AG04450 (cell line): ENCODE data around the gene HAUS2. TPM values are rescaled to one million over a fixed set of nuclear protein-coding genes. Genes with fewer than 3 reads are reported as not detected.
A peak's percentile ranks its signal among the peaks of the same experiment; 100 is the strongest.

Source experiments
- CTCF ChIA-PET: fragments of 300-600, 350-600 bp; formaldehyde crosslinking; extraction: SDS; loops from one replicate; lab custom pipeline; 2022; ENCODE audit warnings: antibody characterized with exemption, inconsistent platforms; lab: Charles Lee
- POLR2A ChIA-PET: fragments of 350-600 bp; formaldehyde crosslinking; extraction: SDS; loops from one replicate; lab custom pipeline; 2021; ENCODE audit warnings: antibody characterized with exemption, inconsistent platforms; lab: Yijun Ruan, JAX
- DNase-seq: peaks from one replicate; pipeline ENCODE4 v3.0.0-alpha.2; 2011; ENCODE audit warnings: low read depth, low spot score
- H3K27ac ChIP-seq: one replicate; pipeline ENCODE4 v1.5.1; 2012; ENCODE audit warnings: low read depth, low read length, control low read depth
- H3K27me3 ChIP-seq: one replicate; pipeline ENCODE4 v1.6.0; 2012; ENCODE audit warnings: low read length; ENCODE audit not compliant: control insufficient read depth, insufficient read depth
- H3K4me3 ChIP-seq: 2 replicates; pipeline ENCODE4 v1.5.1; 2011; ENCODE audit warnings: mild to moderate bottlenecking, low read depth, low read length, control low read depth
- H3K9me3 ChIP-seq: 2 replicates; pipeline ENCODE4 v1.5.1; 2012; ENCODE audit warnings: low read length; ENCODE audit not compliant: control insufficient read depth, insufficient read depth
- polyA plus RNA-seq: library from polyadenylated mRNA; depleted of rRNA; stranded (reverse); fragments of >200 nt; gene quantifications from 2 replicates; pipeline ENCODE4 v1.2.3, GENCODE V29; 2011
- TF ChIP-seq, protein P1 (sequence below): IDR thresholded peaks from 2 replicates; pipeline ENCODE4 v1.5.1; 2011; ENCODE audit warnings: low read depth, low read length, control low read depth, inconsistent platforms

The HAUS2 gene
- polyA plus RNA-seq, 1 experiment, result 30.6 TPM

DNA sequence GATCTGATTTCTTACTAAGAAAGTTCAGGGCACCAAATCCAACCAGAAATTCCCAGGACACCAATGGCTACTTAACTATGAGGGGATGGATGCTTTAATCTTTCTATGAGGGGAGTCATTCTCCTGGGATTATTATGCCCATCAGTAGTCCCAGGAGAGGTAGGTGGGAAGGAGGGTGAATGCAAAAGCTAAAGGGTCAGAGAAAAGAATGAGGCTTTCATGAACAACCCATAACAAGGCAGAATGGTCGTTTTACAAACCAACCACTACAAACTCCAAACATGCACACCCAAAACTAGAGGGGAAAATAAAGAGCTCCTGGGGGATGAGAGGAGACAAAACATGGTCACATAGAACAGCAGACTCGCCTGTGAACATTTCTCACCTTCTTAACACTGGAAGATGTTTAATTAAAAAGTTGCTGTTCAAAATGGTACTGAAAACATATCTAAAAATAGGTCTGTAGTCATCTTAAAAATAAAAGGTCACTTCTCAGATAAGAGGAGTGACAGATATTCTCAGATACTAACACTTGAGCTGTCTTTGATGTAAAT lies 30.4 kb downstream of the HAUS2 start:
- H3K27ac ChIP-seq, result no peak overlapping the region
- H3K9me3 ChIP-seq, result no peaks in the 10 kb centered on the region; the same call in 1 of the 2 replicates
- DNase-seq, result no peak
- H3K27me3 ChIP-seq, result no peaks in the 10 kb centered on the region
- ChIA-PET CTCF (interaction anchor here (0.7 kb wide), 1 partner anchor 343 kb away, joined by 5 read pairs; no protein-coding TSS in a partner anchor), POLR2A (no interaction called here)
- TF ChIP-seq, protein P1, sequence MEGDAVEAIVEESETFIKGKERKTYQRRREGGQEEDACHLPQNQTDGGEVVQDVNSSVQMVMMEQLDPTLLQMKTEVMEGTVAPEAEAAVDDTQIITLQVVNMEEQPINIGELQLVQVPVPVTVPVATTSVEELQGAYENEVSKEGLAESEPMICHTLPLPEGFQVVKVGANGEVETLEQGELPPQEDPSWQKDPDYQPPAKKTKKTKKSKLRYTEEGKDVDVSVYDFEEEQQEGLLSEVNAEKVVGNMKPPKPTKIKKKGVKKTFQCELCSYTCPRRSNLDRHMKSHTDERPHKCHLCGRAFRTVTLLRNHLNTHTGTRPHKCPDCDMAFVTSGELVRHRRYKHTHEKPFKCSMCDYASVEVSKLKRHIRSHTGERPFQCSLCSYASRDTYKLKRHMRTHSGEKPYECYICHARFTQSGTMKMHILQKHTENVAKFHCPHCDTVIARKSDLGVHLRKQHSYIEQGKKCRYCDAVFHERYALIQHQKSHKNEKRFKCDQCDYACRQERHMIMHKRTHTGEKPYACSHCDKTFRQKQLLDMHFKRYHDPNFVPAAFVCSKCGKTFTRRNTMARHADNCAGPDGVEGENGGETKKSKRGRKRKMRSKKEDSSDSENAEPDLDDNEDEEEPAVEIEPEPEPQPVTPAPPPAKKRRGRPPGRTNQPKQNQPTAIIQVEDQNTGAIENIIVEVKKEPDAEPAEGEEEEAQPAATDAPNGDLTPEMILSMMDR, result no peak
- no peak overlapping the region for H3K4me3 ChIP-seq

DNA sequence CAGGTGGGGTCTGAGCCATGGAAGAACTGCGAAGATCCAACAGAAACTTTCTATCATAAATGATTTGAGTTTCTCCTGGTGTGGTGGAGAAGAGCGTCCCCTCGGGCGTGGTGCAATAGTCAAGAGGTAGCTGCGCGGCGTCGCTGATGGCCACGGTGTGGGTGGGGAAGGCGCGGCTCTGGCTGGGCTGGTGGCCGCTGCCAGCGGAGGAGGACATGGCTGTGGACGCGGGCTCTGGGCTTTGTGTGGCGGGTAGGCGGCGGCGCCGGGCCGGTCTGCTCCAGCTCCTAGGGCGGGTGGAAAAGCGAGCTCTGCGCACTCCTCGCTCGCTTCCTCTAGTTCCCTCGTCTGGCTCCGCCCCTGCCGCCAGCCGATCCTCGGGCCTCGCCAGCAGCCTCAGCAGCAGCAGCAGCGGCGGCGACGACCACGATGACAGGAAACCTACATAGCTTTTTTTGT lies 32.7 kb downstream of the HAUS2 start:
- POLR2A ChIA-PET, result interaction anchor here (0.6 kb wide), 1 partner anchor 137 kb away, joined by 3 read pairs; no protein-coding TSS in a partner anchor
- Histone ChIP-seq H3K27ac (peak overlapping the region; percentile 39), H3K4me3 (peak overlapping the region; percentile 61), H3K9me3 (no peaks in the 10 kb centered on the region), H3K27me3 (no peaks in the 10 kb centered on the region)
- CTCF ChIA-PET, result interaction anchor here (1.1 kb wide), 1 partner anchor 11 kb away, joined by 3 read pairs; no protein-coding TSS in a partner anchor
- TF ChIP-seq, protein P1, result no peak
- DNase-seq, result no peak

DNA sequence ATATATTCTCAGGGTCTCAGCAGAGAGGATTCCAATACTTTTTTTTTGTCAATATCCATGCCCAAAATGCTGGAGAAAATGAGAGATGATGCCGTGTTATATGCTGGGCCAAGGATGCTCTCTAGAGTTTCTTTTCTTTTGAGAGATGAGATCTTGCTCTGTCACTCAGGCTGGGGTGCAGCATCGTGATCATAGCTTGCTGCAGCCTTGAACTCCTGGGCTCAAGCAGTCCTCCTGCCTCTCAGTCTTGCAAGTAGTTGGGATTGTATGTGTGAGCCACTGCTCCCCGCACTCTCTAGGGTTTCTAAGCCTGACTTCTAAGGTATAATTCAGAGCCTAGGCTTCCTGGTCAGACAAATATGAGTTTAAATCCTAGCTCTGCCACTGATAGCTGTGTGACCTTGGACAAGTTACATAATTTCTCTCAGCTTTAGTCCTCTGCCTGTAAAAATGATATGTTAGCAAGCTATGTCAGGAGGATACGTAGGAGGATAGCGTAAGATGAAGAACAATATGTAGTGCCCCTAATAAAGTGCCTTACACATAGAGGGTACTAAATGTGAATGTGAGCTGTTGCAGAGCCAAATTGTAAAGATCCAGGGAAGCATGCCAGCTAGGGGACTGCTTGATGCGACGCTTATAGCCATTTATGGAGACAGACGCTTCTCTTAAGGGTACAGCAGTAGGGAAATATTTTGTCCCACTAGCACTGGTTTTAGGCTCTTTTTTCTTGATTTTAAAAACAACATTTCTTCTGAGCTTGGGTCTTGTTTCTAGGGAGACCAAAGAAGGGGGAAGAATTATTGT lies 34.1 kb downstream of the HAUS2 start:
- ChIA-PET CTCF (interaction anchor here (1.1 kb wide), 1 partner anchor 9 kb away, joined by 3 read pairs; no protein-coding TSS in a partner anchor), POLR2A (no interaction called here)
- Histone ChIP-seq H3K27me3 (no peaks in the 10 kb centered on the region), H3K27ac (no peak overlapping the region), H3K4me3 (no peak overlapping the region), H3K9me3 (no peaks in the 10 kb centered on the region)
- no peak for DNase-seq
- TF ChIP-seq, protein P1, result no peak

DNA sequence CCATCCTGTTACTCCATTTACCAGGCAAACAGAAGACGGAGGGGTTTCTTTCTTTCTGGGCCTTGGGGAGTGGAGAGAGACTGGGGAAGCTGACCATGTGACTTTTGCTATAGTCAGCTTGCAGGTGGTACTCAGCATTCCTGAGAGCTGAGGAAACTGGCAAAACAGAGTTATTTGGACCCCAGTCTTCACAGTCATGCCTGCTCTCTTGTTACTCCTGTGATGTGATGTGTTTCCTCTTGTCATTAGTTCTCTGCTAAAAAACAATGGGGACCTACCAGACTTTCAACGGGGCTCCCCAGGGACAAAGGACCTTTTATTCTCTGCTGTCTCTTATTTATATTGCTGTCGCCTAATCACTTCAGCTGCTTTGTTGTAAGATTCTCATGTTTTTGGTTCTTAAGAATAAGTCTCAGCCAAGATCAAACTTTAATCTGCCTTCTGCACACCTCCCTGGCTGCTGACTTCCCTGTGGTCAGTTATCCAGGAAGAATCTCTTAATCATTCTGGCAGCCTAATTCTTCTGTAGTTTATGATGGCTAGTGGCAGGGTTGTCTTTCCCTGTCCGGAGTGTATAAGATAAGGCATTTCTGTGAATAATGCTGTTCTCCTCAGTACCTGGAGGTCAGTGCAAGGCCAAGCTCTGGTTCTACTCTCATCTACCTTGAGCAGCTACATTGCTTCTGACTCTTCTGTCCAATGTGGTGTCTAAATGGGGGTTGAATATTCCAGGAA lies 35.6 kb downstream of the HAUS2 start:
- no peaks in the 10 kb centered on the region for H3K27me3 ChIP-seq
- H3K9me3 ChIP-seq, result no peaks in the 10 kb centered on the region
- DNase-seq, result no peak
- H3K4me3 ChIP-seq, result no peak overlapping the region
- POLR2A ChIA-PET, result no interaction called here
- CTCF ChIA-PET, result no interaction called here
- no peak overlapping the region for H3K27ac ChIP-seq
- TF ChIP-seq, protein P1, result no peak
